ENCODE measurements around the gene FABP2. TPM values are rescaled to one million over a fixed set of nuclear protein-coding genes. Genes with fewer than 3 reads are reported as not detected.
"Not testable (repeated sequence)": the region's sequence is repeated elsewhere in the genome, so short reads cannot be mapped to it uniquely, and the experiment has no call there.

FABP2 gene
- not detected for total RNA-seq
- polyA plus RNA-seq (ENCODE audit: insufficient read depth, low read depth, low replicate concordance): not detected
- long read RNA-seq, donor 1: 0 reads
- long read RNA-seq, donor 2, partial matches to known transcripts: 0 of 1 reads
- long read RNA-seq, donor 2, other reads (novel, unspliced or antisense): 0 of 1 reads

DNA sequence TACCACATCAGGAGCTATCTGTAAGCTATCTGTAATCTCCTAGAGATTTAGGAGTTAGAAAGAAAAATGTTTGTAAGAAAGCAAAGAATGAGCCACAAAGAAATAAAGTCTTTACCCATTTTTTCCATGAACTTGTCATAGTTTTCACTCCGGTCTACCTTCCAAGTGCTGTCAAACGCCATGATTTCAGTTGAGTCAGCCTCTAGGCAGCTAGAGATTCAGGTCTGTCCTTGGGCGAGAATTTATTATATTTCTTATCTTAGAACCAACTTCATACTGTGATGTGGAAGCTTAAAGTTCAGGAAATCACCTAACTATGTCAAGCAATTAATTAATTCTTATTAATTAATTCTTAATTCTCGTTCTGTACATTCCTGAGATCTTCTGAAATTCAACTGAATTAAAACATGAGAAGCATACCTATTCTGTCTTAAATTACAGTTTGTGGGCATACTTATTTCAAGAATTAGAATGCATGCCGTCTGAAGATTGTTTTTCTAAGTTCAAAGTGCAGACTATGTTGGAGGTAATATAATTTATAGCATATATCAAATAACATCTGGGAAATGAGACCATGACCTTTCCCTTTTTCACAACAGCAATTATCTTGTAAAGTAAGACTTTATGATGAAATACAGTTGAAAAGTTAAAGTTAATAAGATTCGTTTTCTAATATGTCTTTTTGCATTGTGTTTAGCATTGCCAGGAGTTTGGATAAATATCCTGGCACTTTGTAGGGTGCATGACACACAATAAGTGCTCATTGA is at the start of gene FABP2:
TSS of gene FABP2 (minus strand) at position 218 of the 767 bp plus-strand sequence. CDS start at position 182, 36 bp downstream.
- no peak within 1 kb of the TSS for H3K4me3 ChIP-seq
- intact Hi-C loops (cut with DNase I; ENCODE audit: low total_unique reads): no loop called here

DNA sequence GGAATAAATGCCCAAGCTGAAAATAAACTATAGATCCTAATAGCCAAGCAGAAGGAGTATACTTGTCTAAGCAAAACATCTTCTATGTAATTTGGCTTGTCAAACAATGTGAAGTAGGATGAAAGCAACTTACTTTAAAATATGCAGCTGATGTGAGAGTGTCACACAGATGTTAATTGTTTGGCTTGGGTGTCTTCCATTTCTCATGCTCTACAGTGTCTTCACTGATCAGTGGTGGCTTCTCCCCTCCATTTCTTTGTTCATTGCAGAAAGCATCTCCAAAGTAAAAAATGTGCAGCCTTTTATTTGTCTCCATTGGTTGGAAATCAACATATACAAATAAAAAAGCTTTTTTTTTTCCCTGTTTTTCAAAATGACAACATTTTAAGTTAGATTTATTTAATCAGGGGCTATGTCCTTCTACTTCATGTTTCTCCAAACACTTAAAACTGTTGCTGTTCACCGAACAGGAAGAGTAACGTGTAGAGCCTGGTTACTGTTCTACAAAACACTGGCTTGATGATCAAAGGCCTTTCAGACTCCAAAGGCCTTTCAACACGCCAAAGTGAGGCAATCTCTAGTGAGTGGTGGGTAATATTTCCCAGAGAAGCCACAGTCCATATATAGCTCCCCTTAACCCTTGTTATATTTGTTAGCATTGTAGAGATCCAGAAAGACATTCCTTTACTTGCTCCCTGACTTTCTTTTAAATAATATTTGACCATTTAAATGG is 49.2 kb upstream of the FABP2 start:
- H3K36me3 ChIP-seq (ENCODE audit: low read depth, missing control alignments); DNase-seq; intact Hi-C loops (cut with DNase I; ENCODE audit: low total_unique reads); H3K9me3 ChIP-seq; H3K27me3 ChIP-seq; H3K4me1 ChIP-seq; H3K27ac ChIP-seq; H3K4me3 ChIP-seq: not testable (repeated sequence)
- 77 to 81% methylated on average over 3 of the region's 3 CpGs for WGBS, 2 donors

More for the DNA sequence above, at the start of gene FABP2:
- 60 to 70% methylated on average over 6 of the region's 6 CpGs for WGBS, 2 donors
- H3K27ac ChIP-seq: no peak within 1 kb of the TSS
- H3K9me3 ChIP-seq: no peaks in the 10 kb centered on the region
- DNase-seq: no peak
- no peaks in the 10 kb centered on the region for H3K4me1 ChIP-seq
- no peaks in the 10 kb centered on the region for H3K36me3 ChIP-seq (ENCODE audit: low read depth, missing control alignments)
- H3K27me3 ChIP-seq: no peaks in the 10 kb centered on the region
- no peak for TF ChIP-seq POLR2A (IDR thresholded peaks at IDR 0.05)
- TF ChIP-seq, protein P1, sequence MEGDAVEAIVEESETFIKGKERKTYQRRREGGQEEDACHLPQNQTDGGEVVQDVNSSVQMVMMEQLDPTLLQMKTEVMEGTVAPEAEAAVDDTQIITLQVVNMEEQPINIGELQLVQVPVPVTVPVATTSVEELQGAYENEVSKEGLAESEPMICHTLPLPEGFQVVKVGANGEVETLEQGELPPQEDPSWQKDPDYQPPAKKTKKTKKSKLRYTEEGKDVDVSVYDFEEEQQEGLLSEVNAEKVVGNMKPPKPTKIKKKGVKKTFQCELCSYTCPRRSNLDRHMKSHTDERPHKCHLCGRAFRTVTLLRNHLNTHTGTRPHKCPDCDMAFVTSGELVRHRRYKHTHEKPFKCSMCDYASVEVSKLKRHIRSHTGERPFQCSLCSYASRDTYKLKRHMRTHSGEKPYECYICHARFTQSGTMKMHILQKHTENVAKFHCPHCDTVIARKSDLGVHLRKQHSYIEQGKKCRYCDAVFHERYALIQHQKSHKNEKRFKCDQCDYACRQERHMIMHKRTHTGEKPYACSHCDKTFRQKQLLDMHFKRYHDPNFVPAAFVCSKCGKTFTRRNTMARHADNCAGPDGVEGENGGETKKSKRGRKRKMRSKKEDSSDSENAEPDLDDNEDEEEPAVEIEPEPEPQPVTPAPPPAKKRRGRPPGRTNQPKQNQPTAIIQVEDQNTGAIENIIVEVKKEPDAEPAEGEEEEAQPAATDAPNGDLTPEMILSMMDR (IDR thresholded peaks at IDR 0.05): no peak

DNA sequence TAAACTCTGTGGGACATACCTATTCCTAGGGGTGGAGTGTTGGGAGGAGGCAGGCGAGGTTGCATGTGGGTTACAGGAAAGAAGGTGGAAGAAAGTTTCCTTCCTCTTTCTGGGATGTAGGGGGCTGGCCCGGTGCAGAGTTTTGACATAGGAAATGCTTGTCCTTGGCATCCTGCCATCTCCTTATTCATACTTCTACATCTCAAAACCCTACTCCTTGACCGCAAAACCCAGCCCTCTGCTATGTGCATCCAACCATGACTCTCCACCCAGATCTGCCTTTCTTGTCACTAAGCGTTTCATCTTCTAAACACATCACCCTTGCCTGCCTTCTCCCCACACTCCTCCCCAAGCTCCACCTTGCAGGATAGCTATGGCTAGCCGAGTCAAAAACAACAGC is 48.5 kb upstream of the FABP2 start:
- H3K27me3 ChIP-seq; H3K27ac ChIP-seq; DNase-seq; H3K4me3 ChIP-seq; H3K4me1 ChIP-seq; H3K9me3 ChIP-seq; H3K36me3 ChIP-seq (ENCODE audit: low read depth, missing control alignments); intact Hi-C loops (cut with DNase I; ENCODE audit: low total_unique reads): not testable (repeated sequence)
- 65 to 71% methylated on average over 5 of the region's 5 CpGs for WGBS, 2 donors

DNA sequence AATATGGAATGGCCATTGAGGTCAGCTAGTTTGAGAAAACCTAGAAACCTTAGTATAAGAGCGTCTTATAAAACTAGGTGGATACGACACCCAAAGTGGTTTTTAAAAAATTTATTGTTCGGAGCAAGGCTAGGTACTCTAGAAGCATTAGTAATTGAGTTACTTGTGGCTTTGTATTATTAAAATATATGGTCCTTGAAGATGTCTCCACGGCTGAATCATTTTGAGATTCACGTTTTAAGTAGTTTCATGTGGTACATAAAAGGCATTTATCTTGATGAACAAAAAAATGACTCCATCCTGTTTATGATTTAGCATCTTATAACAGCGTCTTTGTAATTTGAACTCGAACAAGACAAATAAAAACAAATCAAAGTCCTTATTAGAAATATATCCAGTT is 44.9 kb upstream of the FABP2 start:
- H3K4me3 ChIP-seq; DNase-seq; H3K27me3 ChIP-seq; H3K27ac ChIP-seq; intact Hi-C loops (cut with DNase I; ENCODE audit: low total_unique reads); H3K36me3 ChIP-seq (ENCODE audit: low read depth, missing control alignments); H3K4me1 ChIP-seq; H3K9me3 ChIP-seq: not testable (repeated sequence)
- WGBS, 2 donors: 60 to 64% methylated on average over 7 of the region's 7 CpGs

DNA sequence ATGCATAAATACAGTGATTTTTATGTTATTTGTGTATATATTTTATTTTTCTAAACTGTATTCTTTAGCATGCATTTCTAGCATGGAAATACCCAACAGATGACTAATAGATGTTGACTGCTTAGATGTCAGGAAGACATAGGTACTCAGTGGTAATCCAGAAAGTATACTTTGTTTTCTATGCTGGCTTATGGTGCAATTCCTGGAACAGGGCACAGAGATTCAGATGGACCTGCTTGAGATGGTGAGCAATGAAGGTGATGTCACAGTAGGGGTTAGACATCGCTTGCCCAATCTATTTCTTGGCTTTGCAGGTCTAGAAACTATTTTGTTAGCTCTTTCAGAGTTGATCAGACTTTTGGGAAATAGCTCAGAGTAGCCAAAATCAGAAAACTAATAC is 42.3 kb upstream of the FABP2 start:
- WGBS, 2 donors: 86 to 100% methylated on average over 1 of the region's 1 CpG
- DNase-seq; intact Hi-C loops (cut with DNase I; ENCODE audit: low total_unique reads): not testable (repeated sequence)

DNA sequence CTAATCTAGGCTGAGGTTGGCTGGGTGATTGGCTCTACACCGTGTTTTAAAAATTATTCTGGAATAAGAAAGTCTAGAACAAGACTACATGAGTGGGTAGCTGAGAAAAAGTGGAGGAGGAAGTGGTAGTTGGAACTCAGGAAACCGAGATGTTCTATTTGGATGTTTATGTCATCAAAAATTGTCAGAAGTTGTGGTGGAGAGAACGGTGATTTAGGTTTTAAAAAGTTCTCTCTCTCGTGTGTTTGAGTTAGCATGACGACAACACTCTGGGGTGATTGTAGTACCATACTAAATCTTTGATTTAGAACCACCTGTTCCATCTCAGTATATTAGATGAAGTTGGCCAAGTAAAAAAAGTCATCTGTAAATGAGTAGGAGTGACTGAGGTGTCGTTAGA is 41.4 kb upstream of the FABP2 start:
- 83 to 86% methylated on average over 6 of the region's 6 CpGs for WGBS, 2 donors
- DNase-seq; H3K27ac ChIP-seq; intact Hi-C loops (cut with DNase I; ENCODE audit: low total_unique reads); H3K9me3 ChIP-seq; H3K4me1 ChIP-seq; H3K27me3 ChIP-seq; H3K4me3 ChIP-seq; H3K36me3 ChIP-seq (ENCODE audit: low read depth, missing control alignments): not testable (repeated sequence)

More for the DNA sequence above, 42.3 kb upstream of the FABP2 start:
- not testable (repeated sequence) for H3K9me3 ChIP-seq; H3K36me3 ChIP-seq (ENCODE audit: low read depth, missing control alignments); H3K27ac ChIP-seq; H3K4me1 ChIP-seq; H3K4me3 ChIP-seq; H3K27me3 ChIP-seq

DNA sequence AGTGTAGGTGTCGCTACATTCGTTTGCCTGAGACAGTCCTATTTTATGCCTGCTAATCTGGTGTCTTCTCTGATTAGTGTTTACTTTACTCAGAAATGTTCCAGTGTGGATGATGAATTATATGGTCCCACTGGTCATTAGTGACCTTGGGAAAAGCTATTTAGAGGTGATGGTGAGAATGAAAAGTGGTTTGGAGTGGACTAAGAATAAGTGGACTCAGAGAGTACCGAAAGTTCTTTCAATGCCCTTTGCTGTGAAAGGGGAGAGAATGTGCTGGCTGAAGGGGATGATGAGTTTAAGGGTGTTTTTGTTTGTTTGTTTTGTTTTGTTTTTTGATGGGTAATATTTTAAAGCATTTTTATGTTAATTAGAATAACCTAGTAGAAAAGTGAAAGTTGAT is 40.5 kb upstream of the FABP2 start:
- 80 to 81% methylated on average over 3 of the region's 3 CpGs for WGBS, 2 donors
- H3K4me3 ChIP-seq: not testable (repeated sequence)

DNA sequence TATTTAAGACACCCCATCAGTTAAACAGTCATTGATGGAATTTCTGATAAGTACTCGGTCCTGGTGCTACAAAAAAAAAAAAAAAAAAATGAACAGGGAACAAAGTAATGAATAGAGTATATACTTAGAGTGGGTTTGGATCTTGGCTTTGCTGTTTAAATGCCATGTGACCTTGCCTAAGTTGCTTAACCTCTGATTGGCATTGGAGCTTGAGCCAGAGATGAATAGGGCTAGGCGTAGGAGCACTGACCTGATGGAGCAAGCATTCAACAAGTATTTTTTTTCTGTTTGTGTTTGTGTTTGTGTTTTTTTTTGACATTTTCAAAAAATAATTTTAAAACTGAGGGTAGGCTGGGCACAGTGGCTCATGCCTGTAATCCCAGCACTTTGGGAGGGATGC is 37.9 kb upstream of the FABP2 start:
- H3K27ac ChIP-seq; H3K36me3 ChIP-seq (ENCODE audit: low read depth, missing control alignments); H3K4me1 ChIP-seq; H3K27me3 ChIP-seq; DNase-seq; H3K9me3 ChIP-seq; H3K4me3 ChIP-seq; intact Hi-C loops (cut with DNase I; ENCODE audit: low total_unique reads): not testable (repeated sequence)
- 83 to 90% methylated on average over 2 of the region's 2 CpGs for WGBS, 2 donors

More for the DNA sequence above, 40.5 kb upstream of the FABP2 start:
- H3K27ac ChIP-seq; H3K4me1 ChIP-seq; intact Hi-C loops (cut with DNase I; ENCODE audit: low total_unique reads); DNase-seq; H3K36me3 ChIP-seq (ENCODE audit: low read depth, missing control alignments); H3K27me3 ChIP-seq; H3K9me3 ChIP-seq: not testable (repeated sequence)

DNA sequence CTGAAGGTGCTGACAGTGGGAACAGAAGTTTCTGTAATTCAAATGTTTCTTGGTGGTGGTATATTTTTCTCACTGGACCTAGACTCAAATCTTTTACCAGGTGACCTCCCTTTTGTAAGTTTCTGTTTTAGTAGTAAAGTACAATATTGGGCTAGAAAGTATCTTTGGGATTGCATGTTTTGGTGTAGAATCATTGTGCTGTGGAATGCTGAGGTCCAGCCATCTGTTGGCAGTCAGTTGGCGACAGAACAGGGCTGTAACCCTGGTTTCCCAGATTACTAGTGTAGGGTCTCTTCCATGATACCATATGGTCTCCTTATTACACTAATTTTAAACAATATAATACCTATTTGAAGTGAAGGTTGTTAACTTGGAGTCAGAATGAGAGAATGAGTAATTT is 34.9 kb upstream of the FABP2 start:
- H3K27ac ChIP-seq; H3K27me3 ChIP-seq; H3K4me1 ChIP-seq; H3K36me3 ChIP-seq (ENCODE audit: low read depth, missing control alignments); intact Hi-C loops (cut with DNase I; ENCODE audit: low total_unique reads); H3K4me3 ChIP-seq; DNase-seq; H3K9me3 ChIP-seq: not testable (repeated sequence)
- 93 to 100% methylated on average over 1 of the region's 1 CpG for WGBS, 2 donors

DNA sequence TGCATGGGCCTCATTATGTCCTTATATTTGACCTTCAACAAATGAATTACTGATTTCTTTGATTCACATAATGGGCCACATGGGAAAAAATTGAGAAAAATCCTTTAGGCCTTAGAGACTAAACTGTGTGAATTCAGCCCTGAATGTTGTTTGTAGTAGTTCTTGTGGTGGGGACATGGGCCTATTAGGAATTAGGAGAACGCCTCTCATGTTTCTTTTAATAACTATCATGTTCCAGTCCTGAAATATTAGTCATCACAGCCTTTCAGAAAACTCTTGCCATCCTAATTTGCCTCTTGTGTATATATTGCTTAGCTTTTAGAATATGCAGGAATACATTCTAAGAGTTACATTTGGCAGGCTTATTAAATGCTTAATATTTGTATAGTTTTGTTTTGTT is 34.1 kb upstream of the FABP2 start:
- H3K9me3 ChIP-seq; H3K27me3 ChIP-seq; H3K27ac ChIP-seq; H3K4me1 ChIP-seq; DNase-seq; intact Hi-C loops (cut with DNase I; ENCODE audit: low total_unique reads); H3K4me3 ChIP-seq; H3K36me3 ChIP-seq (ENCODE audit: low read depth, missing control alignments): not testable (repeated sequence)
- WGBS, 2 donors: 59 to 72% methylated on average over 1 of the region's 1 CpG

DNA sequence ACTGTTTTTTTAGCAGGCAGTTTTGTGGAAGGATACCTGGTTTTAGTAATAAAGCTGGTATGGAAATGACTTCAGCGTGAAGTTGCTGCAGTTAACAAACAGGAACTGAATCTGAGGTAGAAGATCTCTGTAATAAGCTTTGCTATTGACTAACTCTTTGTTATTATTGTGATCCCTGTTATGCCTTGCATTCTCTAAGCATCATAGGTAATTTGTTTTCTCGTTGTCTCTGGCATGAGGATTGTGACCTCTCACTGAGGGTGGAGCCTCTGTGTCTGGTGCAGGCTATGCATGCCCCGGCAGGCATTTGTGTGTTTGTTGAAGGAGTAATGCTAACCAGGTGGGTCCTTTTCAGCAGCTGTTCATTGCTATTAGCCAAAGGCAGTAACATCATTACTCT is 31.4 kb upstream of the FABP2 start:
- H3K9me3 ChIP-seq; intact Hi-C loops (cut with DNase I; ENCODE audit: low total_unique reads): not testable (repeated sequence)
- WGBS, 2 donors: 74 to 79% methylated on average over 2 to 3 of the region's 3 CpGs

More for the DNA sequence above, 31.4 kb upstream of the FABP2 start:
- H3K4me3 ChIP-seq; H3K36me3 ChIP-seq (ENCODE audit: low read depth, missing control alignments); H3K27ac ChIP-seq; DNase-seq; H3K27me3 ChIP-seq; H3K4me1 ChIP-seq: not testable (repeated sequence)

All from testis (tissue), 5 donors.